ENCODE data around the gene CLPSL1.

Gene CLPSL1

GRCh38 chr6:35797837-35798526, 17.2 kb downstream of the CLPSL1 start:
- H3K27me3 Mint-ChIP-seq (ENCODE audit: low read depth) = peaks cover 10% of the 10 kb centered on the region
- no peak overlapping the region for H3K27ac Mint-ChIP-seq
- no peaks in the 10 kb centered on the region for H3K36me3 Mint-ChIP-seq (ENCODE audit: low read depth)
- H3K4me1 Mint-ChIP-seq (ENCODE audit: low read depth) = no peaks in the 10 kb centered on the region
- no peaks in the 10 kb centered on the region for H3K9me3 Mint-ChIP-seq
- no peak overlapping the region for H3K4me3 Mint-ChIP-seq

- Mint-ChIP-seq H3K9me3 (no peaks in the 10 kb centered on the region), H3K4me3 (no peak overlapping the region), H3K36me3 (ENCODE audit: low read depth) (no peaks in the 10 kb centered on the region), H3K4me1 (ENCODE audit: low read depth) (no peaks in the 10 kb centered on the region), H3K27me3 (ENCODE audit: low read depth) (peaks cover 10% of the 10 kb centered on the region), H3K27ac (no peak overlapping the region)
Observed at GRCh38 chr6:35798706-35799105, 17.9 kb downstream of the CLPSL1 start.

- Mint-ChIP-seq H3K9me3 (no peaks in the 10 kb centered on the region), H3K27ac (no peak overlapping the region), H3K27me3 (ENCODE audit: low read depth) (peaks cover 10% of the 10 kb centered on the region), H3K4me1 (ENCODE audit: low read depth) (peaks cover 2% of the 10 kb centered on the region), H3K36me3 (ENCODE audit: low read depth) (no peaks in the 10 kb centered on the region), H3K4me3 (no peak overlapping the region)
Observed at GRCh38 chr6:35801148-35801547, 20.3 kb downstream of the CLPSL1 start.

- Mint-ChIP-seq H3K4me3 (no peak within 1 kb of the TSS), H3K27me3 (ENCODE audit: low read depth) (peaks cover 4% of the 10 kb centered on the region), H3K4me1 (ENCODE audit: low read depth) (peaks cover 2% of the 10 kb centered on the region), H3K36me3 (ENCODE audit: low read depth) (no peaks in the 10 kb centered on the region), H3K9me3 (no peaks in the 10 kb centered on the region), H3K27ac (no peak within 1 kb of the TSS)
Observed at GRCh38 chr6:35804996-35805736, 24.3 kb downstream of the CLPSL1 start, which contains the start of gene LHFPL5. TSS of gene LHFPL5 (plus strand) at chr6:35805352. CDS start at chr6:35805671, 319 bp downstream.

GRCh38 chr6:35808688-35809087, 27.9 kb downstream of the CLPSL1 start:
- Mint-ChIP-seq H3K36me3 (ENCODE audit: low read depth) (no peaks in the 10 kb centered on the region), H3K27me3 (ENCODE audit: low read depth) (peaks cover 4% of the 10 kb centered on the region), H3K4me3 (no peak overlapping the region), H3K9me3 (no peaks in the 10 kb centered on the region), H3K4me1 (ENCODE audit: low read depth) (peaks cover 2% of the 10 kb centered on the region), H3K27ac (no peak overlapping the region)

- Mint-ChIP-seq H3K9me3 (no peaks in the 10 kb centered on the region), H3K27me3 (ENCODE audit: low read depth) (peaks cover 4% of the 10 kb centered on the region), H3K4me3 (no peak overlapping the region), H3K4me1 (ENCODE audit: low read depth) (peaks cover under 1% of the 10 kb centered on the region), H3K36me3 (ENCODE audit: low read depth) (no peaks in the 10 kb centered on the region), H3K27ac (no peak overlapping the region)
Observed at GRCh38 chr6:35809809-35810208, 29.0 kb downstream of the CLPSL1 start.

GRCh38 chr6:35810971-35811698, 30.3 kb downstream of the CLPSL1 start:
- Mint-ChIP-seq H3K27ac (no peak overlapping the region), H3K4me1 (ENCODE audit: low read depth) (no peaks in the 10 kb centered on the region), H3K36me3 (ENCODE audit: low read depth) (no peaks in the 10 kb centered on the region), H3K4me3 (no peak overlapping the region), H3K27me3 (ENCODE audit: low read depth) (peaks cover 4% of the 10 kb centered on the region), H3K9me3 (peaks cover 8% of the 10 kb centered on the region)

GRCh38 chr6:35811699-35811995, 30.8 kb downstream of the CLPSL1 start:
- no peak overlapping the region for H3K27ac Mint-ChIP-seq
- H3K36me3 Mint-ChIP-seq (ENCODE audit: low read depth) = no peaks in the 10 kb centered on the region
- no peaks in the 10 kb centered on the region for H3K4me1 Mint-ChIP-seq (ENCODE audit: low read depth)
- H3K9me3 Mint-ChIP-seq = peaks cover 8% of the 10 kb centered on the region
- no peak overlapping the region for H3K4me3 Mint-ChIP-seq
- peaks cover 4% of the 10 kb centered on the region for H3K27me3 Mint-ChIP-seq (ENCODE audit: low read depth)

GRCh38 chr6:35817515-35817914, 36.7 kb downstream of the CLPSL1 start:
- Mint-ChIP-seq H3K9me3 (peaks cover 11% of the 10 kb centered on the region), H3K27me3 (ENCODE audit: low read depth) (no peaks in the 10 kb centered on the region), H3K4me1 (ENCODE audit: low read depth) (no peaks in the 10 kb centered on the region), H3K27ac (no peak overlapping the region), H3K4me3 (no peak overlapping the region), H3K36me3 (ENCODE audit: low read depth) (no peaks in the 10 kb centered on the region)

GRCh38 chr6:35823601-35824000, 42.8 kb downstream of the CLPSL1 start:
- Mint-ChIP-seq H3K9me3 (no peaks in the 10 kb centered on the region), H3K4me3 (no peak overlapping the region), H3K36me3 (ENCODE audit: low read depth) (no peaks in the 10 kb centered on the region), H3K4me1 (ENCODE audit: low read depth) (no peaks in the 10 kb centered on the region), H3K27ac (no peak overlapping the region), H3K27me3 (ENCODE audit: low read depth) (no peaks in the 10 kb centered on the region)

GRCh38 chr6:35824552-35825192, 43.9 kb downstream of the CLPSL1 start:
- no peak overlapping the region for H3K4me3 Mint-ChIP-seq
- H3K36me3 Mint-ChIP-seq (ENCODE audit: low read depth) = no peaks in the 10 kb centered on the region
- no peaks in the 10 kb centered on the region for H3K4me1 Mint-ChIP-seq (ENCODE audit: low read depth)
- H3K27me3 Mint-ChIP-seq (ENCODE audit: low read depth) = no peaks in the 10 kb centered on the region
- no peak overlapping the region for H3K27ac Mint-ChIP-seq
- H3K9me3 Mint-ChIP-seq = no peaks in the 10 kb centered on the region

GRCh38 chr6:35829306-35829705, 48.5 kb downstream of the CLPSL1 start:
- Mint-ChIP-seq H3K27ac (no peak overlapping the region), H3K4me3 (no peak overlapping the region), H3K27me3 (ENCODE audit: low read depth) (no peaks in the 10 kb centered on the region), H3K4me1 (ENCODE audit: low read depth) (no peaks in the 10 kb centered on the region), H3K36me3 (ENCODE audit: low read depth) (peaks cover 10% of the 10 kb centered on the region), H3K9me3 (no peaks in the 10 kb centered on the region)

- Mint-ChIP-seq H3K27me3 (ENCODE audit: low read depth) (no peaks in the 10 kb centered on the region), H3K36me3 (ENCODE audit: low read depth) (peaks cover 19% of the 10 kb centered on the region), H3K4me1 (ENCODE audit: low read depth) (no peaks in the 10 kb centered on the region), H3K4me3 (no peak overlapping the region), H3K27ac (no peak overlapping the region), H3K9me3 (no peaks in the 10 kb centered on the region)
Observed at GRCh38 chr6:35831257-35832007, 50.6 kb downstream of the CLPSL1 start.

- Mint-ChIP-seq H3K36me3 (ENCODE audit: low read depth) (peaks cover 27% of the 10 kb centered on the region), H3K4me3 (no peak overlapping the region), H3K27me3 (ENCODE audit: low read depth) (no peaks in the 10 kb centered on the region), H3K27ac (no peak overlapping the region), H3K4me1 (ENCODE audit: low read depth) (peaks cover 3% of the 10 kb centered on the region), H3K9me3 (no peaks in the 10 kb centered on the region)
Observed at GRCh38 chr6:35833536-35833935, 52.7 kb downstream of the CLPSL1 start.
